ENCODE data around the gene SYNE4. TPM values are rescaled to one million over a fixed set of nuclear protein-coding genes. Genes with fewer than 3 reads are reported as not detected.

Gene SYNE4
- total RNA-seq, 1 donor from 2014 or later = 0.58 TPM

- Histone ChIP-seq H3K4me1 (peaks cover 38% of the 10 kb centered on the region), H3K27ac (replicated peaks) (peak overlapping the region; percentile 93), H3K36me3 (peaks cover 16% of the 10 kb centered on the region), H3K4me3 (peak overlapping the region; percentile 97), H3K9me3 (replicated peaks) (no peaks in the 10 kb centered on the region), H3K27me3 (ENCODE audit: low read depth) (peaks cover 4% of the 10 kb centered on the region)
- peak; percentile 41 for DNase-seq
- intact Hi-C loops (cut with micrococcal nuclease) = no loop called here
- TF ChIP-seq, protein P1, sequence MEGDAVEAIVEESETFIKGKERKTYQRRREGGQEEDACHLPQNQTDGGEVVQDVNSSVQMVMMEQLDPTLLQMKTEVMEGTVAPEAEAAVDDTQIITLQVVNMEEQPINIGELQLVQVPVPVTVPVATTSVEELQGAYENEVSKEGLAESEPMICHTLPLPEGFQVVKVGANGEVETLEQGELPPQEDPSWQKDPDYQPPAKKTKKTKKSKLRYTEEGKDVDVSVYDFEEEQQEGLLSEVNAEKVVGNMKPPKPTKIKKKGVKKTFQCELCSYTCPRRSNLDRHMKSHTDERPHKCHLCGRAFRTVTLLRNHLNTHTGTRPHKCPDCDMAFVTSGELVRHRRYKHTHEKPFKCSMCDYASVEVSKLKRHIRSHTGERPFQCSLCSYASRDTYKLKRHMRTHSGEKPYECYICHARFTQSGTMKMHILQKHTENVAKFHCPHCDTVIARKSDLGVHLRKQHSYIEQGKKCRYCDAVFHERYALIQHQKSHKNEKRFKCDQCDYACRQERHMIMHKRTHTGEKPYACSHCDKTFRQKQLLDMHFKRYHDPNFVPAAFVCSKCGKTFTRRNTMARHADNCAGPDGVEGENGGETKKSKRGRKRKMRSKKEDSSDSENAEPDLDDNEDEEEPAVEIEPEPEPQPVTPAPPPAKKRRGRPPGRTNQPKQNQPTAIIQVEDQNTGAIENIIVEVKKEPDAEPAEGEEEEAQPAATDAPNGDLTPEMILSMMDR (IDR thresholded peaks at IDR 0.05; ENCODE audit: borderline replicate concordance) = peak; percentile 36
Observed at GRCh38 chr19:35993923-35994598, 14.6 kb downstream of the SYNE4 start.

DNA sequence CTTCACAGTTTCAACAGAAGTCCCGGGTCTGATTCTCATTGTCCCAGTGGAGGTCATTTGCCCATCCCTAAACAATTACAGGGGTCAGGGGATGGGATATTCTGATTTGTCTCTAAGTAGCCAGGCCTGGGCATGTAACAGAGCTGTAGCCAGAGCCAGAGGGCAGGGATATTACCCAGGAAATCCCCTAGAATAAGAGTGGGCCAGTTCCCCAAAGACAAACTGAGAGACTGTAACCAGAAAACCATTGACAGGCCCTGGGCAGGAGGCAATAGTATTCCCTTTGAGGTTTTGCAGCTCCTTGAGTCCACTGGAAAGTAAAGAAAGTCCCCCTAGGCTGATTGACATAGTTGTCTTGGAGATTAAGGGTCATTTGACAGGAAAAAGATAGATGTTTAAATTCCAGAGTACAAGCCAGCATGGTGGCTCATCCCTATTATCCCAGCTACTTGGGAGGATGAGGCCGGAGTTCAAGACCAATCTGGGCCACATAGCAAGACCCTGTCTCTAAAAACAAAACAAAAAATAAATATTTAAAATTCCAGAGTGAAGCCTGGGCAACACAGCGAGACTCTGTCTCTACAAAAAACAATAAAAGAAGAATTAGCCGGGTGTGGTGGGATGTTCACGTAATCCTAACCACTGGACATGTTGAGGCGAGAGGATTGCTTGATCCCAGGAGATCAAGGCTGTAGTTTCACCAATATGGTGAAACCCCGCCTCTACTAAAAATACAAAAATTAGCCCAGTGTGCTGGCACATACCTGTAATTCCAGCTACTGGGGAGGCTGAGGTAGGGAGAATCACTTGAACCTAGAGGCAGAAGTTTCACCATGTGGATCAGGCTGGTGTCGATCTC, 15.5 kb downstream of the SYNE4 start:
- H3K4me3 ChIP-seq = no peak overlapping the region
- H3K4me1 ChIP-seq = peaks cover 34% of the 10 kb centered on the region
- peaks cover 8% of the 10 kb centered on the region for H3K36me3 ChIP-seq
- no peak for DNase-seq
- H3K27me3 ChIP-seq (ENCODE audit: low read depth) = peaks cover 13% of the 10 kb centered on the region
- intact Hi-C loops (cut with micrococcal nuclease) = no loop called here
- TF ChIP-seq, protein P1 (IDR thresholded peaks at IDR 0.05; ENCODE audit: borderline replicate concordance) = no peak
- no peak overlapping the region for H3K27ac ChIP-seq (replicated peaks)
- H3K9me3 ChIP-seq (replicated peaks) = no peaks in the 10 kb centered on the region

- DNase-seq = no peak
- intact Hi-C loops (cut with micrococcal nuclease) = no loop called here
- Histone ChIP-seq H3K27me3 (ENCODE audit: low read depth) (peaks cover 25% of the 10 kb centered on the region), H3K9me3 (replicated peaks) (no peaks in the 10 kb centered on the region), H3K4me3 (no peak overlapping the region), H3K4me1 (peaks cover 37% of the 10 kb centered on the region), H3K27ac (replicated peaks) (no peak overlapping the region), H3K36me3 (no peaks in the 10 kb centered on the region)
- TF ChIP-seq, protein P1 (IDR thresholded peaks at IDR 0.05; ENCODE audit: borderline replicate concordance) = no peak
Observed at GRCh38 chr19:35991731-35992450, 16.7 kb downstream of the SYNE4 start.

DNA sequence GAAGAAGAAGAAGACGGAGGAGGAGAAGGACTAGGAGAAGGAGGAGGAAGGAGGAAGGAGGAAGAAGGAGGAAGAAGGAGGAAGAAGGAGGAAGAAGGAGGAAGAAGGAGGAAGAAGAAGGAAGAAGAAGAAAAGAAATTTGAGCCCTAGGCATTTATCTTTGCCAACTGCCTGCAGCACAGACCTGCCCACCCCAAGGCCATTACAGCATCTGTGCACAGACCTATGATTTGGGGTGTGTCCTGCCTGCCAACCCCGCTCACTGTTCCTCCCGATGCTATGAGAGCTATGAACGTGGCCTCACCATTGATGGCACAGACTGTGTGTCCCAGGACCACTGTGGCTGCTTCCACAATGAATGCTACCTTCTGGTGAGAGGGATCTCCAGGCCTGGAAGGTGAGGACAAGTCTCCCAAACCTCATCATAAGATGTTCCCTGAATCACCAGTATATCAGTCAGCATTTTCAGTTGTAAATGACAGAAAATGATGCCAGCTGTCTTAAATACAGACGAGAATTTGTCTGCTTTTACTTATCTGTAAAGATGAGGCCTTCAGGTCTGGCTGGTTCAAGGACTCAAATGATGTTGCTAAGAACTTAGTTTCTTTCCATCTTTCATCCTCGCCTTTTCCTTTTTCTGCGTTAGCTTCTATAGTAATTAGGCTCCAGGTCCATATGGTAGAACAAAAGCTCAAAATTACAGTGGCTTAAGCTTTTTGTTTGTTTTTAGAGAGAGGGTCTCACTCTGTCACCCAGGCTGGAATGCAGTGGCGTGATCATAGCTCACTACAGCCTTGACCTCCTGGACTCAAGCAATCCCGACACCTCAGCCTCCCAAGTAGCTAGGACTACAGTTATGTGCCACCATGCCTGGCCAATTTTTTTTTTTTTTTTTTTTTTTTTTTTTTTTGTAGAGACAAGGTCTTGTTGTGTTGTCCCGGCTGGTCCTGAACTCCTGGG, 17.6 kb downstream of the SYNE4 start:
- Histone ChIP-seq H3K27me3 (ENCODE audit: low read depth) (peaks cover 34% of the 10 kb centered on the region), H3K27ac (replicated peaks) (no peak overlapping the region), H3K4me3 (no peak overlapping the region), H3K4me1 (peaks cover 33% of the 10 kb centered on the region), H3K36me3 (no peaks in the 10 kb centered on the region), H3K9me3 (replicated peaks) (no peaks in the 10 kb centered on the region)
- intact Hi-C loops (cut with micrococcal nuclease) = no loop called here
- TF ChIP-seq, protein P1 (IDR thresholded peaks at IDR 0.05; ENCODE audit: borderline replicate concordance) = no peak
- no peak for DNase-seq

Data from left ventricle myocardium inferior (tissue), 1 donor.